GM19351 (cell line): ENCODE results near the gene PGLYRP2.
"Not testable (repeated sequence)": the region's sequence is repeated elsewhere in the genome, so short reads cannot be mapped to it uniquely, and the experiment has no call there.

Experiments used
- ATAC-seq: cut with Tn5 transposase; IDR thresholded peaks from one replicate; pipeline ENCODE4 v1.9.1; 2021; ENCODE audit warnings: mild to moderate bottlenecking, moderate library complexity; ENCODE audit not compliant: unreplicated experiment

PGLYRP2 gene

DNA sequence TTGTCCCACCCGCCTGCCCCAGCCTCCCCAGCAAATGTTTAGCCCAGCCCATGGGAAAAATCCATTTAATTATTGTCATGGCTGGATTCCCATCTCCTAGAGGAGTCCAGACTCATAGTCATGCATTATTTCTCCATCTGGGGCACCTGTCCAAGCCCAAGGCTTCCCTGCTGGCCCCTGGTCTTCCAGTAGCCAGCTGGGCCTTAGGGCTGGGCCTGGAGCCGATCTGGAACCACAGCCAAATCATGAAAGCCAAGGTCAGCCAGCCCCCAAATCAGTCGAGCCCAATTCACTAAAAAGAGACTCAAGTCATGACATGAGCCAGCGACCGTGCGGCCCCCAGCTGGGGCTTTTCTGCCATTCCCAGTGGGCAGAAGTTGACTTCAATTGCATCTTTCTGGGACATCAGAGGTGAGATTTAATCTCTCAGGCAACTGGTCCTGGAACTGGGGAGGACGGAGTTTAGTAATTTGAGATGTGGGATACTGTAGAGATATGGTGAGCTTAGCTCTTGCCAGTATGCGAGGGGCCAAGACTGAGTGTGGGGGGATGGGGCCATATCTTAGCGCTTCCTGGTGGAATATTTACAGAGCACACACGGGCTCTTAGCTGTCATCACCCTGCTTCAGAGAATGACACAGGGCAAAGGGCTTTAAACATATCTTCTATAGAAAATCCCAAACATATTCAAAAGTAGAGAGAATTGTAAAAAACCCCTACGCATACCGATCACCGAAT is 9.4 kb upstream of the PGLYRP2 start:
- ATAC-seq: no peak

DNA sequence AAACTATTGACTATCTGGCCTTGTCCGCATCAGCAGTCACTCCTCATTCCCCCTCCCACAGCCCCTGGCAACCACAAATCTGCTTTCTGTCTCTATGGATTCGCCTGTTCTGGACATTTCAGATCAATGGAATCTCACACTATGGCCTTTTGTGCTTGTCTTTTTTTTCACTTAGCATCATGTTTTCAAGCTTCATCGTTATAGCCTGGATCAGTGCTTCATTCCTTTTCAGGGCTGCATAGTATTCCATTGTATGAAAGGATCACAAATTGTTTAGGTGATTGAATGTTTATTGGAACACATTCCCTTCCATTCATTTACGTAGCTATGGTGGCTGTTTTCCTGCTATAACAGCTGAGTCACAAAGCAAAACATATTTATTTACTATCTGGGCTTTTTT is 7.7 kb upstream of the PGLYRP2 start:
- no peak for ATAC-seq

DNA sequence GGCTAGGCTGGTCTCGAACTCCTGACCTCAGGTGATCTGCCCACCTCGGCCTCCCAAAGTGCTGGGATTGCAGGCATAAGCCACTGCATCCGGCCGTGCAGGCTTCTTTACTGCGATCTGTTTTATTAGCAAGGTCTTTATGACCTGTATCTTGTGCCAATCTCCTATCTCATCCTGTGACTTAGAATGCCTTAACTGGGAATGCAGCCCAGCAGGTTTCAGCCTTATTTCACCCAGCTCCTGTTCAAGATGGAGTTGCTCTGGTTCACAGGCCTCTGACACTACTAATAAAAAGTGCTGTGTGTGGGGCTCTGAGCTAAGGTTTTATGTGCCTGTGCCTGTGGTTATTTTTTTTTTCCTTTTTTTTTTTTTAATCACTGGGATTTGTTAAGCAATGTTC is 6.5 kb upstream of the PGLYRP2 start:
- ATAC-seq: not testable (repeated sequence)

DNA sequence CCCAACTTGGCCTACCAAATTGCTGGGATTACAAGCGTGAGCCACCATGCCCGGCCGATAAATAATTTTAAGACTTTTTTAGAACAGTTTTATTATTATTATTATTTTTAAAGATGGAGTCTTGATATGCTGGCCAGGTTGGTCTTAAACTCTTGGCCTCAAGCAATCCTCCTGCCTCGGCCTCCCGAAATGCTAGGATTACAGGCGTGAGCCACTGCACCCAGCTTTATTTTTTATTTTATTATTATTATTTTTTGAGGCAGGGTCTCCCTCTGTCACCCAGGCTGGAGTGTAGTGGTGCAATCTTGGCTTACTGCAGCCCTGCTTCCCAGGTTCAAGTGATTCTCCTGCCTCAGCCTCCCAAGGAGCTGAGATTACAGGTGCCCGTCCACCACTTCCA is 1.7 kb upstream of the PGLYRP2 start:
- ATAC-seq: not testable (repeated sequence)

DNA sequence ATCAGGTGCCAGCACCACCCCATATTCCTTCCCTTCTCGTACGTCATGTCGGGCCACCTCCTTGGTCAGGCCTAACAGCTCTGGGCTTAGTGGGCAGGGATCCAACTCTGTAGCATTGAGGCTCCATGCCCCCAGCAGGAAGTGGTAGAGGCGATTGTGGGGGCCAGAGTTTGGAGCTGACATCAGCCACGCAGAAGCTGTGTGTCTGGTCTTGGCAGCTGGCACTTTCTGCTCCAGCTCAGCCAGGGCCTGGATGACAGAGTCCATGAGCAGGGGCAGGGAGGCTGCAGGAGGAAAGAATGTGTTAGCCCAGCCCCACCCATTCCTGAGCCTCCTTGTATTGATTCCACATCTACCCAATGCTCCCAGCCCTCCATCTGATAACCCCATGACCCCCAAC is 3.0 kb downstream of the PGLYRP2 start:
- no peak for ATAC-seq

DNA sequence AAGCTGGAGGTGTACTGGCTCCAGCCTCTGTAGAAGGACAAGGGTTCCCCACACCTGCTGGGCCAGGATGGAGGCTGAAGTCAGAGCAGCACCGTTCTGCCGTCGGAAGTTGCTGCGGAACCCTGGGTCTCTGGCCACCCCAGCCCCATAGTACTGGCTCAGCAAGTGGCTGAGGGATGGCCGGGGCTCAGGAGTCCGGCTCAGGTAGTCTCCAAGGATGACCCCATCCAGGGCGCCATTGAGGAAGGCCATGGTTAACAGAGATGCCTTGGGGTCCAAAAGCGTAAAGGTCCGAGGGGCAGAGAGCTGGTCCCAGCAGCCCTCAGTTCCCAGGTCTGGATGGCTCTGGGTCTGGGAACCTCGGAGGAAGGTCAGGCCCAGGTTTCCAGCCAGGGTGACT is 3.7 kb downstream of the PGLYRP2 start:
- no peak for ATAC-seq

DNA sequence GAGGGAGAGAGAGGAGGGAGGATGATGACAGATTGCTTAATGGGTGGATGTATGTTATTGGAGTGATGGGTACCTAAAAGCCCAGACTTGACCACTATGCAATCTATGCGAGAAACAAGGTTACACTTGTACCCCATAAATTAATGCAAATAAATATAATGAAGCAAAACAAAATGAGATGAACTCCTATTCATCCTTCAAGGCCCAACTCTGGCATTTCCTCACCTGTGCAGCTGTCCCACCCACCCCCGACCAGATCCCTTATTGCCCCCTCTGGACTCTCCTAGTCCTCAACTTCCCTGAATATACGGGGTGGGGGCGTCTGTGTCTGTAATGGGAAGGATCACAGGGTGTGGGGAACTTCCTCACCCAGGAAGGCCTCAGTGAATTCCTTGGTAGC is 4.1 kb downstream of the PGLYRP2 start:
- ATAC-seq: no peak

DNA sequence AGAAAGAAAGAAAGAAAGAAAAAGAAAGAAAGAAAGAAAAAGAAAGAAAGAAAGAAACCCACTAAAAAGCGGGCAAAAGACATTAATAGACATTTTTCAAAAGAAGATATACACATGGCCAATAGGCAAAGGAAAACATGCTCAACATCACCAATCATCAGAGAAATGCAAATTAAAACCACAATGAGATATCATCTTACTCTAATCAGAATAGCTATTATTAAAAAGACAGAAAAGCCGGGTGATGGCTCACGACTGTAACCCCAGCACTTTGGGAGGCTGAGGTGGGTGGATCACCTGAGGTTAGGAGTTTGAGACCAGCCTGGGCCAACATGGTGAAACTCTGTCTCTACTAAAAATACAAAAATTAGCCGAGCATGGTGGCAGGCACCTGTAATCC is 5.5 kb downstream of the PGLYRP2 start:
- not testable (repeated sequence) for ATAC-seq

DNA sequence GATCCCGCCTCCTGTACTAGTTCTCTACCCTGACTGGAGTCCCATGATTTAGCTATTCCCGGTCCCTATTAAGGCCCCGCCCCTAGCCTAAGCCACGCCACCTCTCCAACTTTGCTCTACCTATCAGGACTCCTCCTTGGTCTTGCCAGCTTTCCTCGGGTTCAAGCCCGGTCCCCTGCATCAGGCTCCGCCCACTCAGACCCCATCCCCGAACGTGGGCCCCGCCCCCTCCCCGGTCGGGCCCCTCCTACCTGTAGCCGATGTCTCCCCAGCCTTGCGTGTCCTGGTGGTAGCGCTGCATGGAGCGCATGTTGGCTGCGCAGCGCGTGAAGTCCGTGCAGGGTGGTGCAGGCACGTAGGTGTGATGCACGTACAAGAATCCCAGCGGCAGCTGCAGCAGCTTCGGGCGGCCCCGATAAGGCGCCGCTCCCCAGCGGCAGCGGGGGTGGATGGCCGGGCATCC is 7.6 kb downstream of the PGLYRP2 start:
- ATAC-seq: no peak

DNA sequence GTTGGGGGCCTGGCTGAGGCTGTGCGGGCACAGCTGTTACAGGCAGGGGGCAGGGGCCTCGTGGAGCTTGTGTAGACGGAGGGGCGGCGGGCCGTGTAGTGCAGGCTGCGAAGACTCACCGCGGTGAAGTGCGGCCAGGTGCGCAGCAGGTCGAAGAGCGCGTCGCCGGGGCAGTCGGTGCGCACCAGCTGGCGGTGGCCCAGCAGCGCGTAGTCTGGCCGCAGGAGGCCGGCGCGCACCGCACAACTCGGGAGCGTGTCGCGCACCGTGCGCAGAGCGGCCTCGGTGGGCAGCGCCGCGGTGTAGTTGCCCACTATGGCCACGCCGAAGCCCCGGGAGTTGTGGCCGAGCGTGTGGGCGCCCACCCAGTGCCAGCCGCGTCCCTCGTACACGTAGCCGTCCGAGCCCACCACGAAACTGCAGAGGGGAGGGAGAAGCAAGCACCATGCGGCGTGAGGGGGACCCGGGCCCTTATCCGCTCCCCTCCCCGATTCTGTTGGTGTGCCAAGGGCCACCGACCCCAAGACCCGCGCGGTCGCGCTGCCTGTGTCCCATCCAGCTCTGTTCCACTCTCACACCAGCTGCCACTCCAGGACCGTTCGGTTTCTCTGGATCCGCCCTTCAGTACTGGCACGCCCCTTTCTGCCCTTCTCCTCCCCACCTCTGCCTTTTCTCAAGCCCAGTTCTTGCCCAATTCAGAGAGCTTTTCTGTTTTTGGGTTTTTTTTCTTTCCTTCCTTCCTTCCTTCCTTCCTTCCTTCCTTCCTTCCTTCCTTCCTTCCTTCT is 9.6 kb downstream of the PGLYRP2 start:
- no peak for ATAC-seq

DNA sequence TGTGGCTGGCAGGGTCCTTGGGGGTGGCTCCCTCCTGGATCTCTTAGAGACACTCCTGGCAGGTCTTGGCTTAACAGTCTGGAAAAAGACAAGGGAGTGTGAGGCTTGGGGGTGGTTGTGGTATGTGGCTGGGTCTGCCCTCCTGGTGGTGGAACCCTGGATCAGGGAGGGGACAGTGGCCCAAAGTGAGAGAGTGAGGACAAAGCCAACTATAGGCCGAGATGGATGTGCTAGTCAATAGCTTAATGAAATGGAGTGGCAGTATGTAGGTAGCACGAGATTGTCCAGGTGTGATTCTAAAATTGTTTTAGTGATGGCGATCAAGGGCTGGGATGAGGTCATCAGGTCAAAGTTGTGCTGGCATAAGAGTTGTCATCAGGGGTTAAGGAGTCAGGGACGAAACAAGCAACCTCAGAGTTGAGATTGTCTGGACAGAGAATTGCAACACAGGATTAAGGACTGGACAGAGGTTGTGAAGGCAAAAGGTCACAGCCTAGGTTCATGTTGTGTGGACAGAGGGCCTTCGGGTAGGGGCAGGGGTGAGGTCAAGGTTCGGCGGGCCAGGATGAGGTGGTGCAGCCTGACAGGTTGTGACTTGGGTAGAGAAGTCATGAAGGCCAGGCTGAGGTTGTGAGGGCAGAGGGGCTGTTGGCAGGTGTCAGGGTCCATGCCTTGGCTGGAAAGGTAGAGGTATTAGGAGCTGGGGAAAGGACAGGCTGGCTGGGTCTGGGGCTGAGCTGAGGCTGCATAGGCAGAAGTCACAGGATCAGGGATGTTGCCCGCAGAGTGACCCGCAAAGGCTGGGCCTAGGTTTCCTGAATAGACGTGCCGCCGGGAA is 10.4 kb downstream of the PGLYRP2 start:
- no peak for ATAC-seq

DNA sequence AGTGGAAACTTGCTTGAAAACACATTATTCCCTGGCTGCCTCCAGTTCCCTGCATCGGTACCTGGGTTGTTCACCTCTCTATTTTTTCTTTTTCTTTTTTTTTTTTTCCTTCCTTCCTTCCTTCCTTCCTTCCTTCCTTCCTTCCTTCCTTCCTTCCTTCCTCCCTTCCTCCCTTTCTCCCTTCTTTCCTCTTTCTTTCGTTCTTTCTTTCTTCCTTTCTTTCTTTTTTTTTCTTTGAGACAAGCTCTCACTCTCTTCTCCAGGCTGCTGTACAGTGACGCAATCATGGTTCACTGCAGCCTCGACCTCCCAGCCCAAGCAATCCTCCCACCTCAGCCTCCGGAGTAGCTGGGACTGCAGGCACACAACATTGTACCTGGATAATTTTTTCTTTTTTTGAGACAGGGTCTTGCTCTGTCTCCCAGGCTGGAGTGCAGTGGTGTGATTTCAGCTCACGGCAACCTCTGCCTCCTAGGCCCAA is 11.5 kb downstream of the PGLYRP2 start:
- no peak for ATAC-seq

DNA sequence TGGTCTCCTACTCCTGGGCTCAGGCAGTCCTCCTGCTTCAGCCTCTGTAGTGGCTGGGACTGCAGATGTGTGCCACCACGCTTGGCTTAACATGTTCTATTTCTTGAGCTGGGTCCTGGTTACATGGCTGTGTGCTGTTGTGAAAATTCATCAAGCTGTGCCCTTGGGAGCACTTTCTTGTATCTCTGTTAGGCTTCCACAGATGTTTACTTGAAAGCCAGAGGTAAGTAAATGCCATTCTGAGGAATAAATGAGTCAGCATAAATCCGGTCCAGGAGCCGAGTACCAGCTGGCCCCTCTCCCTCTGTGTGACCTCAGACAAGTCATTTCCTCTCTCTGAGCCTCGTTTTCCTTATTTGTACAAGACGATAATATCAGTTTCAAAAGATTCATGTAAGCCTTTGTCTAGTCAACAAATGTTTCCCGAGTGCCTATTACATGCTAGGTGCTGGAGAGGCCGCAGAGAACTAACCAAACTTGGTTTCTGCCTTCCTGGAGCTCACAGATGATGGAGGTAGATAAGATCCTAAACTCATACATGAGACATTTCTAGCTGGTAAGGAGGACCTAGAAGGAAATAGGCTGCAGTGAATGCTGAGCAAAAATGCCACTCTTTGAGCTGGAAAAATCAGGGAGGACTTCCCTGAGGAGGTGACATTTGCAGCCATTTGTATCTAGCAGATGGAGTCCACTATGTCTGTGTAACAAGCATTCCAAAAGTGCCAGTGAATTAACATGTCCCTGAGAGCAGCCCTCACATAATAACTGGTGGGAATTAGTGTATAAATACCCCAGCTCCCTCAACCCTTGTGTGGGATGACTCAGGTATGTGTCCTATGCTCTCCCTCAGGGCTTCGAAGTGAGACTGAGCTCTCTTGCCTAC is 12.2 kb downstream of the PGLYRP2 start:
- no peak for ATAC-seq

DNA sequence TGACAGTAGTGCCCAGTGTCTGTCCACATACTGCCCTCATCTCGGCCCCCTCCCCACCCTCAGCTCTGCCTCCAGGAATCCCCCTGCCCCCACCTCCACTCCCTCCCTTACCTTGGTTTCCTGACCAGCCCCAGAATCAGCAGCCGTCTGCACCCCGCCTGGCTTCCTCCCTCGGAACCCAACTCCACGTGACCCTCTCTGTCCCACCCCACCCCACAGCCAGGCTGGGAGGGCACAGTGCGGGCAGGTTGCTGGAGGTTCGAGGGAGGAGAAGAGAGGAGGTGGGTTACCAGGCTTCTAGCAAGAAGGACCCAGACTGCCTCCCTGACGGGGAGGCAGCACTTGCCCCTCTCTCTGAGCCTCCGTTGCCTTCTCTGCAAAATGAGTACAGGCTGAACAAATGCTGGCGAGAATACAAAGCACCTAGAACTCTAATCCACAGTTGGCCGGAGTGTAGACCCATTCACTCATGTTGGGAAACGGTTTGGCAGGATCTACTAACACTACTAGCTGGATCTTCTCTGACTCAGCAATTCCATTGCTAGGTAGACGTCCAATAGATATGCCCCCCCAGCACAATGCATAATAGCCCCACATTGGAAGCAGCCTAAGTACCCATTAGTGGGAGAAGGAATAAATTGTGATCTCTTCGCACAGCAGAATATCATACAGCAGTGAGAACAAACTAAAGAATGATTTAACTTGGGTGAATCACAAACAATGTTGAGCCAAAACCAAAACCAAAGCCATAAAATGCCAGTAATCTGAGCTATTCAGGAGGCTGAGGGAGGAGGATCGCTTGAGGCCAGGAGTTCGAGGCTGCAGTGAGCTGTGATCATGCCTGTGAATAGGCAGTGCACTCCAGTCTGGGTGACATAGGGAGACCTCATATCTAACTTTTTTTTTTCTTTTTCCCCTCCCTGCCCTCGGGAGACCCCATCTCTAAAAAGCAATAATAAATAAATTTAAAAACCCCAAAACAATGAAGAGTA is 14.6 kb downstream of the PGLYRP2 start, which contains the start of gene RASAL3:
Gene RASAL3 (minus strand): TSS at position 151 of the 992 bp plus-strand sequence. CDS start 186 bp downstream, outside the sequence.
- ATAC-seq: no peak

DNA sequence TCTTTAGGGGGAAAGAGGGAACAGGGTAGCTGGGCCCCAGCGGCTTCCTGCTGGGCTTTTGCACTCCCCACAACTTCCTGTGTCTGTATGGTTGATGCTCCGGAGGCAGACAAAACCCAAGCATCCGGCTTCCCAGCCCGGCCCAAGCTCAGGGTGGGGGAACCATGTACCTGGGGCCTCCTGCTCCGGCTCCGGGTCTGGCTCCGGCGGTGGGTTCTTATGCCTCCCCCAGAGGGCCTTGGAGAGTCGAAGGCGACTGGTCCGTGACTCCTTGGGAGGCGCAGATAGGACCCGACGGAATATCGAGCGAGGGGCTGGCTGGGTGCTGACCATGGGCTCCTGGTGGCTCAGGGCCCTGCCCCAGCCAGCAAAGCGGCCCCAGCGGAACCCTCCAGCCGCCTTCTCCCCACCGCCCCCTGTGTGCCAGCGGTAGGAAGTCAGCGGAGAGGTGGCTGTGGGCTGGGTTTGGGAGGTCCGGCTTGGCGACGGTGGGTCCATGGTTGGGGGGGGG is 15.4 kb downstream of the PGLYRP2 start:
- ATAC-seq: peak; percentile 58

DNA sequence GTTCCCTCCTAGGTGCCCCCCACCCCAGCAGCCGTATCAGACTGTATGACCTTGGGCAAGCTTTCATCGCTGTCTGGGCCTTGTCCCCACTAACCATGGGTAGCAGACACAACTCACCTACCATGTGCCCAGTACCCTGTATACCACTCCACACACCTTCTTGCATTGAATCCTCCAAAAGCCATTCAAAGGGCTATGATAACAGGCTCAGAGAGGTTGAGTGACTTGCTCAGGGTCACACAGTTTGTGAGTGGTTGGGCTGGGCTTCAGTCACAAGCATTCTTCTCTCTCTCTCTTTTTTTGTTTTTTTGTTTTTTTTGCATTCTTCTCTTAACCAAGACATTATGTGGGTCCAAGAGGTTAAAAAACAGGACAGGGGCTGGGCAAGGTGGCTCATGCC is 17.6 kb downstream of the PGLYRP2 start:
- no peak for ATAC-seq

DNA sequence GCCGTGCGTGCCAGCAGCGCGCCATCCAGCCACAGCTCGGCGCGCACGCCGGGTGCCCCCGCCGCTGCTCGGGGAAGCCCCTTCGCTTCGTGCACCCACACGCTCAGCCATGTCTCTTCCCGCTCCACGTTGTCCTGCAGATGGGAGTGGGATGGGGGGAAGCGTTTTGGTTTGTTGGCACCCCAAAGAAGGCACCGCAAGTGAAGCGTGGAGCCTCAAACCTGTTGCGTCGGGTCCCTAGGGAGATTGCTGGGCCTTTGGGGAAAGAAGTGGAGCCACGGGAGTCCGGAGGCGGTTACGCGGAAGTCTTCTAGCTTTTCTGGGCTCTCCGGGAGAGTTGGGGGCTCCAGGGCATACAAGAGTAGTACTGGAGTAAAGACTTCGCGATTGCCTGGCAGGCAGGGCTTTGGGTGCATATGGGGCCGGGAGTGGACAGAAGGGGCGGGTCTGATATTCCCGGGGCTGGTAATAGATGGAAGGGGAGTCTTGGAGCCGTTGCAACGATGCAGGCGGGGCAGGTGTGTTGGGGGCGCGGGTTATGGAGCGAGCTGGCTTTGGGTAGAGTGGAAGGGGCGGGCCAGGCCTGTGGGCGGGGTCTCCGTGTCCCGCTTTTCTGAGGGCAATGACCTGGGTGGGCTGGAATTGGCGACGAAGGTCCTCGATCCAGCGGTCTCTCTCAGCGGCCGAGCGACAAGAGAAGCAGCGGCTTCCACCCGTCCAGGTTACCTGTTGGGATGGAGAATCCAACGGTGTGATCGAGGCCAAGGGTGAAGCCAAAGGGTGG is 21.4 kb downstream of the PGLYRP2 start:
- ATAC-seq: no peak
